GM12878 (cell line): ENCODE data around the gene TAF11L12. TPM values are rescaled to one million over a fixed set of nuclear protein-coding genes. Genes with fewer than 3 reads are reported as not detected.

Experiments
- ATAC-seq: fragments of 200-7000 bp; cut with Tn5 transposase; 3 replicates; pipeline ENCODE4 v1.9.1; 2020; ENCODE audit warnings: mild to moderate bottlenecking, moderate library complexity
- BruUV-seq: library from RNA; stranded (reverse); fragments of 400-500 nt; replicated peaks from 2 replicates; lab custom pipeline; 2021; lab: Mats Ljungman, UMichigan
- CTCF ChIA-PET: fragments of 300-600 bp; sonication (Branson Sonifier 250); formaldehyde crosslinking; extraction: SDS; loops from one replicate; lab custom pipeline; 2021; ENCODE audit warnings: inconsistent platforms; lab: Yijun Ruan, JAX
- POLR2A ChIA-PET: fragments of 350-600 bp; formaldehyde crosslinking; extraction: SDS; loops from one replicate; lab custom pipeline; 2021; ENCODE audit warnings: inconsistent platforms; lab: Charles Lee
- RAD21 ChIA-PET: fragments of 300-600 bp; sonication (Branson Sonifier 250); formaldehyde crosslinking; loops from one replicate; lab custom pipeline; 2023; ENCODE audit warnings: antibody characterized with exemption; ENCODE audit not compliant: unreplicated experiment; lab: Charles Lee
- SMC1A ChIA-PET: fragments of 300-600 bp; sonication (Branson Sonifier 250); formaldehyde crosslinking; loops from one replicate; lab custom pipeline; 2023; ENCODE audit not compliant: unreplicated experiment, uncharacterized antibody; lab: Charles Lee
- DNase-seq: peaks from one replicate; pipeline ENCODE4 v3.0.0-alpha.2; 2011; ENCODE audit warnings: low read depth, low spot score
- FAIRE-seq: peaks from 3 replicates; lab custom pipeline; 2011; peaks lifted over from hg19 to GRCh38; lab: Jason Lieb, UNC
- H2AFZ ChIP-seq: 2 replicates; pipeline ENCODE4 v1.6.0; 2011; ENCODE audit warnings: low read depth, low read length, control low read depth; ENCODE audit not compliant: control insufficient read depth
- H3K27ac ChIP-seq: 2 replicates; pipeline ENCODE4 v1.5.1; 2011; ENCODE audit warnings: control low read depth; ENCODE audit not compliant: control insufficient read depth, insufficient read depth
- H3K27me3 ChIP-seq, 2 experiments: replicated peaks in 1 of 2; 2 replicates each; pipeline versions ENCODE4 v1.6.0 to v1.6.1; 2011; ENCODE audit warnings: low read length in 1 of 2; ENCODE audit not compliant: control insufficient read depth in 2 of 2, insufficient read depth in 2 of 2
- H3K36me3 ChIP-seq, 2 experiments: 2 replicates each; pipeline ENCODE4 v1.5.1; 2011; ENCODE audit warnings: low read length in 1 of 2; ENCODE audit not compliant: control insufficient read depth in 2 of 2, insufficient read depth in 2 of 2
- H3K4me1 ChIP-seq: 2 replicates; pipeline ENCODE4 v1.6.1; 2011; ENCODE audit warnings: mild to moderate bottlenecking, low read length, moderate library complexity, mixed read lengths; ENCODE audit not compliant: control insufficient read depth, insufficient read depth
- H3K4me2 ChIP-seq: 2 replicates; pipeline ENCODE4 v1.6.0; 2011; ENCODE audit warnings: control low read depth; ENCODE audit not compliant: control insufficient read depth, insufficient read depth
- H3K4me3 ChIP-seq: fragments of 200-600 bp; sonication (generic); 2 replicates; pipeline ENCODE4 v1.5.1; 2016
- H3K79me2 ChIP-seq: 2 replicates; pipeline ENCODE4 v1.6.0; 2011; ENCODE audit warnings: low read length; ENCODE audit not compliant: control insufficient read depth, insufficient read depth
- H3K9ac ChIP-seq: 2 replicates; pipeline ENCODE4 v1.8.0; 2011; ENCODE audit warnings: low read length, control low read depth, mixed read lengths; ENCODE audit not compliant: control insufficient read depth, insufficient read depth
- H3K9me3 ChIP-seq: replicated peaks from 3 replicates; pipeline ENCODE4 v1.5.1; 2011; ENCODE audit warnings: mild to moderate bottlenecking, low read length; ENCODE audit not compliant: control insufficient read depth, insufficient read depth
- H4K20me1 ChIP-seq: 2 replicates; pipeline ENCODE4 v1.6.0; 2011; ENCODE audit not compliant: control insufficient read depth, insufficient read depth
- ATF3 ChIP-seq: IDR thresholded peaks from 2 replicates; pipeline ENCODE4 v1.6.1; 2011; ENCODE audit warnings: low read depth, mild to moderate bottlenecking, low read length, moderate library complexity, borderline replicate concordance; ENCODE audit errors: extremely low read depth
- CBX3 ChIP-seq: fragments of 200-600 bp; sonication (generic); IDR thresholded peaks from 2 replicates; pipeline ENCODE4 v1.6.1; 2016; ENCODE audit warnings: low read depth, borderline replicate concordance
- CBX5 ChIP-seq: sonication (generic); IDR thresholded peaks from 2 replicates; pipeline ENCODE4 v1.6.1; 2016; ENCODE audit warnings: low read depth, moderate library complexity, mild to moderate bottlenecking, inconsistent platforms
- E2F4 ChIP-seq: IDR thresholded peaks from 2 replicates; pipeline ENCODE4 v1.6.1; 2012; ENCODE audit warnings: low read depth, low read length, improper control_type of control experiment
- FOXM1 ChIP-seq: IDR thresholded peaks from 2 replicates; pipeline ENCODE4 v1.6.1; 2012; ENCODE audit warnings: low read depth, mild to moderate bottlenecking, inconsistent platforms, low read length, moderate library complexity
- HCFC1 ChIP-seq: fragments of 150-350 bp; IDR thresholded peaks from 2 replicates; pipeline ENCODE4 v1.6.1; 2014; ENCODE audit warnings: low read length
- IRF4 ChIP-seq: IDR thresholded peaks from 2 replicates; pipeline ENCODE4 v1.6.1; 2011; ENCODE audit warnings: low read depth, low read length
- JUNB ChIP-seq: IDR thresholded peaks from 2 replicates; pipeline ENCODE4 v1.6.1; 2016; ENCODE audit warnings: antibody characterized with exemption, mild to moderate bottlenecking
- MTA2 ChIP-seq: fragments of 450-650 bp; IDR thresholded peaks from 2 replicates; pipeline ENCODE4 v1.6.1; 2016; ENCODE audit warnings: low read depth, mild to moderate bottlenecking, moderate library complexity
- NFYB ChIP-seq: IDR thresholded peaks from 2 replicates; pipeline ENCODE4 v1.6.1; 2011; ENCODE audit warnings: low read depth, mild to moderate bottlenecking, low read length, improper control_type of control experiment, moderate library complexity; ENCODE audit not compliant: insufficient read depth
- PKNOX1 ChIP-seq: fragments of 450-650 bp; IDR thresholded peaks from 2 replicates; pipeline ENCODE4 v1.6.1; 2016; ENCODE audit warnings: mild to moderate bottlenecking
- POLR2AphosphoS5 ChIP-seq: IDR thresholded peaks from 2 replicates; pipeline ENCODE4 v1.6.1; 2011; ENCODE audit warnings: mild to moderate bottlenecking, low read length, inconsistent platforms
- SIN3A ChIP-seq: IDR thresholded peaks from 2 replicates; pipeline ENCODE4 v1.6.1; 2012; ENCODE audit warnings: low read depth, low read length, improper control_type of control experiment
- TAF1 ChIP-seq: IDR thresholded peaks from 2 replicates; pipeline ENCODE4 v1.6.1; 2011; ENCODE audit warnings: mild to moderate bottlenecking, low read depth, low read length, borderline replicate concordance
- WRNIP1 ChIP-seq: IDR thresholded peaks from 2 replicates; pipeline ENCODE4 v1.6.1; 2011; ENCODE audit warnings: low read depth, low read length, improper control_type of control experiment, borderline replicate concordance
- YBX1 ChIP-seq: fragments of 450-650 bp; IDR thresholded peaks from 2 replicates; pipeline ENCODE4 v1.6.1; 2016; ENCODE audit warnings: antibody characterized with exemption
- ZBTB40 ChIP-seq: fragments of 450-650 bp; IDR thresholded peaks from 2 replicates; pipeline ENCODE4 v1.6.1; 2016; ENCODE audit warnings: mild to moderate bottlenecking, moderate library complexity, borderline replicate concordance
- ZNF274 ChIP-seq: IDR thresholded peaks from one replicate; pipeline ENCODE4 v1.8.0; 2011; ENCODE audit not compliant: insufficient read length, insufficient read depth
- ZSCAN29 ChIP-seq: fragments of 450-650 bp; IDR thresholded peaks from 2 replicates; pipeline ENCODE4 v1.6.1; 2017; ENCODE audit warnings: mild to moderate bottlenecking, moderate library complexity
- WGBS: methylation state at CpG from one replicate; pipeline ENCODE4 v1.1.6; 2016; ENCODE audit warnings: low lambda C conversion rate; ENCODE audit not compliant: insufficient replicate concordance, insufficient coverage; ENCODE audit errors: missing lambda C conversion rate; 5-methylcytosine and 5-hydroxymethylcytosine counted together
- in situ Hi-C: fragments of 300-500 bp; cut with MboI; formaldehyde crosslinking; loops from 9 replicates; pipeline ENCODE4 v1.14.3; 2018; ENCODE audit warnings: mixed read lengths
- intact Hi-C: fragments of 100-400 bp; cut with micrococcal nuclease; formaldehyde crosslinking; loops from one replicate; pipeline ENCODE4 v1.14.2; 2022; ENCODE audit not compliant: unreplicated experiment
- polyA plus RNA-seq, 11 experiments: library from polyadenylated mRNA; depleted of rRNA in 4 of 11; unstranded in 6 of 11; stranded (reverse) in 5 of 11; fragments of >200 nt; fragmentation: Nextera tagmentation in 4 of 11; fragmentation: Illumina TruSeq in 1 of 11; extraction: Ambion mirVana in 4 of 11; extraction: Trizol in 1 of 11; gene quantifications; 1 replicate in 1 of 11; 2 replicates in 10 of 11; pipeline versions ENCODE4 v1.2.1 to v1.2.3, GENCODE V29; 2011 to 2016; ENCODE audit warnings: inconsistent platforms in 2 of 11, missing spikeins in 2 of 11, low read depth in 1 of 11
- total RNA-seq, 4 experiments: library from RNA; depleted of rRNA in 3 of 4; stranded (reverse); fragments of >200 nt in 3 of 4; fragmentation: Illumina TruSeq in 1 of 4; extraction: Trizol in 1 of 4; gene quantifications; 2 replicates each; pipeline versions ENCODE4 v1.2.1 to v1.2.3, GENCODE V29; 2013 to 2021

Gene TAF11L12
- total and polyA plus RNA-seq, 10 of the 15 experiments (the other 5 are each of a cell fraction or from before 2014, with no cell fraction given) = not detected

- ChIA-PET POLR2A (no interaction called here), CTCF (no interaction called here)
- Histone ChIP-seq H3K4me1 (no peaks in the 10 kb centered on the region), H2AFZ (no peak overlapping the region), H4K20me1 (no peaks in the 10 kb centered on the region)
- no TSS peak for BruUV-seq
- no peak for DNase-seq
- TF ChIP-seq PKNOX1 (no peak), SIN3A (no peak), YBX1 (no peak), WRNIP1 (no peak), HCFC1 (no peak), JUNB (no peak), IRF4 (no peak), FOXM1 (no peak), ZNF274 (no peak), CBX3 (no peak), E2F4 (no peak), POLR2AphosphoS5 (no peak), TAF1 (no peak), ZSCAN29 (no peak), ATF3 (no peak), MTA2 (no peak), ZBTB40 (no peak), CBX5 (no peak), NFYB (no peak)
- TF ChIP-seq, all 136 proteins: peak for 0
- Histone ChIP-seq H3K4me2 (no peak overlapping the region), H3K79me2 (no peaks in the 10 kb centered on the region), H3K9me3 (no peaks in the 10 kb centered on the region), H3K27ac (no peak overlapping the region), H3K27me3 (no peaks in the 10 kb centered on the region), H3K9ac (no peak overlapping the region), H3K4me3 (no peak overlapping the region), H3K36me3 (no peaks in the 10 kb centered on the region)
- ChIA-PET RAD21 (no interaction called here), SMC1A (no interaction called here)
- 62% methylated on average over 17 of the region's 17 CpGs for WGBS
- intact Hi-C loops (no loop called here), in situ Hi-C loops (no loop called here)
- no peak for ATAC-seq
- FAIRE-seq = no peak
Measured at GRCh38 chr5:17620627-17621026, 10.4 kb downstream of the TAF11L12 start.
